WTC11 (cell line): ENCODE measurements around the gene PTPRN2. TPM values are rescaled to one million over a fixed set of nuclear protein-coding genes. Genes with fewer than 3 reads are reported as not detected.
"Not testable (repeated sequence)": the region's sequence is repeated elsewhere in the genome, so short reads cannot be mapped to it uniquely, and the experiment has no call there.

Experiments used
- ATAC-seq: fragments of 200-7000 bp; cut with Tn5 transposase; 2 replicates; pipeline ENCODE4 v1.10.0; 2021; ENCODE audit warnings: mild to moderate bottlenecking, moderate library complexity
- CTCF ChIA-PET: fragments of 300-600 bp; sonication (Branson Sonifier 250); formaldehyde crosslinking; loops from one replicate; lab custom pipeline; 2021; ENCODE audit warnings: antibody characterized with exemption; lab: Charles Lee
- POLR2A ChIA-PET: fragments of 350-600 bp; sonication (Branson Sonifier 250); formaldehyde crosslinking; loops from one replicate; lab custom pipeline; 2021; ENCODE audit warnings: antibody characterized with exemption; lab: Charles Lee
- DNase-seq: peaks from one replicate; pipeline ENCODE4 v3.0.0; 2021; ENCODE audit warnings: low spot score
- H3K27ac Mint-ChIP-seq: 2 replicates; pipeline ENCODE4 v1.8.0; 2021; ENCODE audit warnings: mixed read lengths
- H3K27me3 Mint-ChIP-seq: 2 replicates; pipeline ENCODE4 v1.8.0; 2021; ENCODE audit warnings: low read depth, mild to moderate bottlenecking, moderate library complexity, mixed read lengths
- H3K36me3 Mint-ChIP-seq: 2 replicates; pipeline ENCODE4 v1.8.0; 2021; ENCODE audit warnings: mixed read lengths
- H3K4me1 Mint-ChIP-seq: 2 replicates; pipeline ENCODE4 v1.8.0; 2022; ENCODE audit warnings: mixed read lengths
- H3K4me3 Mint-ChIP-seq: 2 replicates; pipeline ENCODE4 v1.8.0; 2021; ENCODE audit warnings: mild to moderate bottlenecking, moderate library complexity, mixed read lengths
- H3K9me3 Mint-ChIP-seq: 2 replicates; pipeline ENCODE4 v1.8.0; 2021; ENCODE audit warnings: mixed read lengths
- CDX4 ChIP-seq: fragments of 250-450 bp; sonication (Bioruptor Pico); IDR thresholded peaks from 2 replicates; pipeline ENCODE4 v1.9.0; 2021; ENCODE audit warnings: moderate library complexity, mild to moderate bottlenecking, inconsistent platforms, borderline replicate concordance
- FOXJ3 ChIP-seq: sonication (generic); formaldehyde crosslinking; IDR thresholded peaks from 2 replicates; pipeline ENCODE4 v1.9.0; 2021; ENCODE audit warnings: missing genetic modification reagents, mild to moderate bottlenecking, borderline replicate concordance
- FOXP1 ChIP-seq: sonication (generic); formaldehyde crosslinking; IDR thresholded peaks from 2 replicates; pipeline ENCODE4 v1.8.0; 2022; ENCODE audit warnings: missing genetic modification reagents, mild to moderate bottlenecking, moderate library complexity, borderline replicate concordance
- GRHL2 ChIP-seq: fragments of 250-450 bp; sonication (Bioruptor Pico); IDR thresholded peaks from 2 replicates; pipeline ENCODE4 v1.8.0; 2022; ENCODE audit warnings: mild to moderate bottlenecking, moderate library complexity; ENCODE audit not compliant: insufficient replicate concordance, severe bottlenecking
- GTF2I ChIP-seq: fragments of 250-450 bp; sonication (Bioruptor Pico); conservative IDR thresholded peaks from 2 replicates; pipeline ENCODE4 v1.4.0; 2021; ENCODE audit warnings: mild to moderate bottlenecking
- MYBL2 ChIP-seq: sonication (generic); formaldehyde crosslinking; IDR thresholded peaks from 2 replicates; pipeline ENCODE4 v1.8.1; 2023; ENCODE audit warnings: mild to moderate bottlenecking, moderate library complexity, missing genetic modification reagents
- NFE2L1 ChIP-seq: sonication (generic); formaldehyde crosslinking; IDR thresholded peaks from 2 replicates; pipeline ENCODE4 v1.8.1; 2023; ENCODE audit warnings: missing genetic modification reagents
- NR2C2 ChIP-seq: sonication (generic); formaldehyde crosslinking; IDR thresholded peaks from 2 replicates; pipeline ENCODE4 v1.8.0; 2022; ENCODE audit warnings: mild to moderate bottlenecking, missing genetic modification reagents
- SP1 ChIP-seq: sonication (generic); formaldehyde crosslinking; conservative IDR thresholded peaks from 2 replicates; pipeline ENCODE4 v1.8.1; 2022; ENCODE audit warnings: missing genetic modification reagents
- TCF7 ChIP-seq: sonication (generic); formaldehyde crosslinking; IDR thresholded peaks from 2 replicates; pipeline ENCODE4 v1.8.0; 2022; ENCODE audit warnings: mild to moderate bottlenecking, low read depth, missing genetic modification reagents, moderate library complexity
- TEAD4 ChIP-seq: sonication (generic); formaldehyde crosslinking; IDR thresholded peaks from 2 replicates; pipeline ENCODE4 v1.8.0; 2022; ENCODE audit warnings: mild to moderate bottlenecking, missing genetic modification reagents
- USF2 ChIP-seq: sonication (generic); formaldehyde crosslinking; IDR thresholded peaks from 2 replicates; pipeline ENCODE4 v1.8.1; 2023; ENCODE audit warnings: mild to moderate bottlenecking, missing genetic modification reagents, moderate library complexity
- ZBTB21 ChIP-seq: sonication (generic); formaldehyde crosslinking; IDR thresholded peaks from 2 replicates; pipeline ENCODE4 v1.8.1; 2023; ENCODE audit warnings: mild to moderate bottlenecking, missing genetic modification reagents, borderline replicate concordance
- ZNF281 ChIP-seq: sonication (generic); formaldehyde crosslinking; IDR thresholded peaks from 2 replicates; pipeline ENCODE4 v1.8.0; 2023; ENCODE audit warnings: mild to moderate bottlenecking, missing genetic modification reagents
- ZNF532 ChIP-seq: fragments of 250-450 bp; sonication (Bioruptor Pico); IDR thresholded peaks from 2 replicates; pipeline ENCODE4 v1.9.0; 2021; ENCODE audit warnings: mild to moderate bottlenecking, borderline replicate concordance
- total RNA-seq: library from RNA; stranded (reverse); gene quantifications from 3 replicates; pipeline ENCODE4 v1.2.3, GENCODE V29; 2021

PTPRN2 gene
- total RNA-seq, 1 experiment from 2014 or later = 4.7 TPM

- POLR2A ChIA-PET = no interaction called here
- no peak for TF ChIP-seq GRHL2 (CRISPR knock-in tag)
- no peak for TF ChIP-seq ZNF532 (CRISPR knock-in tag)
- TF ChIP-seq USF2 (CRISPR knock-in tag) = no peak
- no peak for TF ChIP-seq FOXJ3 (CRISPR knock-in tag)
- no peak for TF ChIP-seq GTF2I (CRISPR knock-in tag)
- no peak for TF ChIP-seq NR2C2 (CRISPR knock-in tag)
- no peak for TF ChIP-seq CDX4
- TF ChIP-seq ZBTB21 (CRISPR knock-in tag) = no peak
- TF ChIP-seq TCF7 (CRISPR knock-in tag) = no peak
- TF ChIP-seq NFE2L1 = no peak
- TF ChIP-seq ZNF281 = no peak
- no peak for TF ChIP-seq SP1 (CRISPR knock-in tag)
- TF ChIP-seq FOXP1 (CRISPR knock-in tag) = no peak
- no peak for TF ChIP-seq TEAD4 (CRISPR knock-in tag)
- no peak for TF ChIP-seq MYBL2 (CRISPR knock-in tag)
- Mint-ChIP-seq H3K36me3 (peaks cover 7% of the 10 kb centered on the region), H3K27ac (no peak overlapping the region), H3K4me3 (no peak overlapping the region), H3K27me3 (peaks cover 3% of the 10 kb centered on the region; the same call in 1 of the 2 replicates), H3K9me3 (peaks cover 13% of the 10 kb centered on the region), H3K4me1 (peaks cover 30% of the 10 kb centered on the region)
- no peak for ATAC-seq
- no peak for DNase-seq
- CTCF ChIA-PET = no interaction called here
Measured at GRCh38 chr7:158047391-158048059, 540.1 kb downstream of the PTPRN2 start.

GRCh38 chr7:158046246-158046645, 541.4 kb downstream of the PTPRN2 start:
- Mint-ChIP-seq H3K9me3 (peaks cover 15% of the 10 kb centered on the region), H3K4me1 (peaks cover 22% of the 10 kb centered on the region)
- H3K27me3 Mint-ChIP-seq, H3K27ac Mint-ChIP-seq, POLR2A ChIA-PET, H3K36me3 Mint-ChIP-seq, DNase-seq, CTCF ChIA-PET, H3K4me3 Mint-ChIP-seq, ATAC-seq: not testable (repeated sequence)
